Body of pancreas (tissue), 4 donors: ENCODE measurements around the gene MCTP2.
"Not testable (repeated sequence)": the region's sequence is repeated elsewhere in the genome, so short reads cannot be mapped to it uniquely, and the experiment has no call there.

Source experiments
- POLR2A ChIP-seq, 3 donors: fragments of 450-650 bp; IDR thresholded peaks; one replicate each; pipeline ENCODE4 v1.6.1; 2016; ENCODE audit warnings: antibody characterized with exemption in 3 of 3, mild to moderate bottlenecking in 2 of 3
- TF ChIP-seq, protein P1 (sequence below), 7 experiments: fragments of 450-650 bp in 4 of 7; fragments of 200-600 bp in 3 of 7; sonication (generic) in 3 of 7; IDR thresholded peaks; one replicate each; pipeline ENCODE4 v1.5.1; 2016 to 2019; ENCODE audit warnings: antibody characterized with exemption in 7 of 7

DNA sequence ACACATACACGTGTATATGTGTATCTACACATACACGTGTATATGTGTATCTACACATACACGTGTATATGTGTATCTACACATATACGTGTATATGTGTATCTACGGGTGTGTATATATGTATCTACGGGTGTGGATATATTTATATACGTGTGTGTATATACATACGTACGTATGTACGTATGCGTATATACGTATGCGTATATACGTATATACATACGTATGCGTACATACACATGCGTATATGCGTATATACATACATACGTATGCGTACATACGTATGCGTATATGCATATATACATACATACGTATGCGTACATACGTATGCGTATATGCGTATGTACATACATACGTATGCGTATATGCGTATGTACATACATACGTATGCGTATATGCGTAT, 11.6 kb downstream of the MCTP2 start:
- TF ChIP-seq, protein P1, sequence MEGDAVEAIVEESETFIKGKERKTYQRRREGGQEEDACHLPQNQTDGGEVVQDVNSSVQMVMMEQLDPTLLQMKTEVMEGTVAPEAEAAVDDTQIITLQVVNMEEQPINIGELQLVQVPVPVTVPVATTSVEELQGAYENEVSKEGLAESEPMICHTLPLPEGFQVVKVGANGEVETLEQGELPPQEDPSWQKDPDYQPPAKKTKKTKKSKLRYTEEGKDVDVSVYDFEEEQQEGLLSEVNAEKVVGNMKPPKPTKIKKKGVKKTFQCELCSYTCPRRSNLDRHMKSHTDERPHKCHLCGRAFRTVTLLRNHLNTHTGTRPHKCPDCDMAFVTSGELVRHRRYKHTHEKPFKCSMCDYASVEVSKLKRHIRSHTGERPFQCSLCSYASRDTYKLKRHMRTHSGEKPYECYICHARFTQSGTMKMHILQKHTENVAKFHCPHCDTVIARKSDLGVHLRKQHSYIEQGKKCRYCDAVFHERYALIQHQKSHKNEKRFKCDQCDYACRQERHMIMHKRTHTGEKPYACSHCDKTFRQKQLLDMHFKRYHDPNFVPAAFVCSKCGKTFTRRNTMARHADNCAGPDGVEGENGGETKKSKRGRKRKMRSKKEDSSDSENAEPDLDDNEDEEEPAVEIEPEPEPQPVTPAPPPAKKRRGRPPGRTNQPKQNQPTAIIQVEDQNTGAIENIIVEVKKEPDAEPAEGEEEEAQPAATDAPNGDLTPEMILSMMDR (IDR thresholded peaks at IDR 0.05), result not testable (repeated sequence)
- TF ChIP-seq POLR2A (IDR thresholded peaks at IDR 0.05), result not testable (repeated sequence)
